Right lobe of liver (tissue), 6 donors: Measurements from ENCODE around the gene RCOR1. TPM values are rescaled to one million over a fixed set of nuclear protein-coding genes. Genes with fewer than 3 reads are reported as not detected.

Source experiments
- ATAC-seq, 4 donors: fragments of 200-7000 bp; cut with Tn5 transposase; one replicate each; pipeline ENCODE4 v1.9.1; 2020; ENCODE audit warnings: mild to moderate bottlenecking in 4 of 4, moderate library complexity in 4 of 4
- DNase-seq, 3 donors: peaks; one replicate each; pipeline ENCODE4 v3.0.0-alpha.2; 2020
- H3K27ac ChIP-seq, 3 donors: fragments of 200-600 bp; one replicate each; pipeline ENCODE4 v1.8.0; 2022
- H3K27me3 ChIP-seq, 2 donors: fragments of 200-600 bp; one replicate each; pipeline ENCODE4 v1.8.0; 2022
- H3K36me3 ChIP-seq, 4 donors: fragments of 200-600 bp; sonication (generic) in 1 of 4; one replicate each; pipeline versions ENCODE4 v1.5.1 to v1.8.0; 2017 to 2022; ENCODE audit warnings: control low read depth in 1 of 4
- H3K4me1 ChIP-seq, 4 donors: fragments of 200-600 bp; sonication (generic) in 1 of 4; one replicate each; pipeline versions ENCODE4 v1.5.1 to v1.8.0; 2017 to 2022; ENCODE audit warnings: control low read depth in 1 of 4
- H3K4me3 ChIP-seq, 3 donors: fragments of 200-600 bp; one replicate each; pipeline ENCODE4 v1.8.0; 2022
- H3K9me3 ChIP-seq, 4 donors: fragments of 200-600 bp; sonication (generic) in 1 of 4; one replicate each; pipeline versions ENCODE4 v1.5.1 to v1.8.0; 2017 to 2022; ENCODE audit warnings: control low read depth in 1 of 4
- POLR2A ChIP-seq: fragments of 450-650 bp; IDR thresholded peaks from one replicate; pipeline ENCODE4 v1.6.1; 2017; ENCODE audit warnings: antibody characterized with exemption, mild to moderate bottlenecking
- WGBS: methylation state at CpG from one replicate; pipeline ENCODE4 v1.1.6; 2018; ENCODE audit warnings: low coverage, low lambda C conversion rate; ENCODE audit not compliant: insufficient coverage; ENCODE audit errors: missing lambda C conversion rate; 5-methylcytosine and 5-hydroxymethylcytosine counted together
- intact Hi-C, 2 donors: fragments of 100-400 bp; cut with DNase I; formaldehyde crosslinking; loops; one replicate each; pipeline versions ENCODE4 v1.11.2 to v1.14.1; 2022
- total RNA-seq, 6 experiments: library from RNA; depleted of rRNA in 2 of 6; stranded (reverse); fragments of >200 nt in 2 of 6; fragmentation: NEBNext Ultra II Directional in 3 of 6; extraction: Animal tissue kit (Norgen Biotek cat#: 25700) in 3 of 6; gene quantifications; one replicate each; pipeline versions ENCODE4 v1.1.0 to v1.2.4, GENCODE V29; 2016 to 2023
- TF ChIP-seq, protein P1 (sequence below), 4 donors: fragments of 200-600 bp in 3 of 4; fragments of 450-650 bp in 1 of 4; IDR thresholded peaks; one replicate each; pipeline versions ENCODE4 v1.5.1 to v1.8.0; 2016 to 2022; ENCODE audit warnings: antibody characterized with exemption in 4 of 4, mild to moderate bottlenecking in 2 of 4
- donor health status: DM: no; HTN: yes; CAD: no.
- donor health status: DM: no; HTN: no; CAD: no.
- donor health status: DM: no; HTN: no; CAD: no.
- donor health status: DM: no; HTN: yes; CAD: no.
- donor health status: DM: no; HTN: yes; CAD: no.

The RCOR1 gene
- total RNA-seq, 6 experiments from 2014 or later = 7.5 to 14.1 (median 8.7) TPM

GRCh38 chr14:102556098-102556677 is 36.3 kb upstream of the RCOR1 start:
- no peak overlapping the region for H3K4me3 ChIP-seq
- no peak for ATAC-seq
- no CpG with 5 or more reads among the region's 14 CpGs for WGBS

GRCh38 chr14:102557434-102558226 is 34.8 kb upstream of the RCOR1 start:
- no peaks in the 10 kb centered on the region for H3K4me1 ChIP-seq
- H3K9me3 ChIP-seq = no peaks in the 10 kb centered on the region
- no peak overlapping the region for H3K27ac ChIP-seq
- no peaks in the 10 kb centered on the region for H3K27me3 ChIP-seq
- no peaks in the 10 kb centered on the region for H3K36me3 ChIP-seq
- TF ChIP-seq, protein P1, sequence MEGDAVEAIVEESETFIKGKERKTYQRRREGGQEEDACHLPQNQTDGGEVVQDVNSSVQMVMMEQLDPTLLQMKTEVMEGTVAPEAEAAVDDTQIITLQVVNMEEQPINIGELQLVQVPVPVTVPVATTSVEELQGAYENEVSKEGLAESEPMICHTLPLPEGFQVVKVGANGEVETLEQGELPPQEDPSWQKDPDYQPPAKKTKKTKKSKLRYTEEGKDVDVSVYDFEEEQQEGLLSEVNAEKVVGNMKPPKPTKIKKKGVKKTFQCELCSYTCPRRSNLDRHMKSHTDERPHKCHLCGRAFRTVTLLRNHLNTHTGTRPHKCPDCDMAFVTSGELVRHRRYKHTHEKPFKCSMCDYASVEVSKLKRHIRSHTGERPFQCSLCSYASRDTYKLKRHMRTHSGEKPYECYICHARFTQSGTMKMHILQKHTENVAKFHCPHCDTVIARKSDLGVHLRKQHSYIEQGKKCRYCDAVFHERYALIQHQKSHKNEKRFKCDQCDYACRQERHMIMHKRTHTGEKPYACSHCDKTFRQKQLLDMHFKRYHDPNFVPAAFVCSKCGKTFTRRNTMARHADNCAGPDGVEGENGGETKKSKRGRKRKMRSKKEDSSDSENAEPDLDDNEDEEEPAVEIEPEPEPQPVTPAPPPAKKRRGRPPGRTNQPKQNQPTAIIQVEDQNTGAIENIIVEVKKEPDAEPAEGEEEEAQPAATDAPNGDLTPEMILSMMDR (IDR thresholded peaks at IDR 0.05) = no peak
- TF ChIP-seq POLR2A = no peak
- no peak for DNase-seq
- intact Hi-C loops = no loop called here
- no peak overlapping the region for H3K4me3 ChIP-seq
- no peak for ATAC-seq
- WGBS = no CpG with 5 or more reads among the region's 12 CpGs

More at GRCh38 chr14:102556098-102556677, 36.3 kb upstream of the RCOR1 start:
- no peak for TF ChIP-seq POLR2A
- TF ChIP-seq, protein P1 (IDR thresholded peaks at IDR 0.05) = no peak
- Histone ChIP-seq H3K4me1 (no peaks in the 10 kb centered on the region), H3K9me3 (no peaks in the 10 kb centered on the region), H3K27me3 (no peaks in the 10 kb centered on the region), H3K36me3 (no peaks in the 10 kb centered on the region), H3K27ac (no peak overlapping the region)
- DNase-seq = no peak
- intact Hi-C loops = no loop called here

GRCh38 chr14:102558556-102558955 is 33.9 kb upstream of the RCOR1 start:
- TF ChIP-seq, protein P1 (IDR thresholded peaks at IDR 0.05) = no peak
- H3K4me1 ChIP-seq = no peaks in the 10 kb centered on the region
- no peaks in the 10 kb centered on the region for H3K36me3 ChIP-seq
- ATAC-seq (no peak), DNase-seq (no peak)
- H3K9me3 ChIP-seq = no peaks in the 10 kb centered on the region
- 50% methylated on average over 3 of the region's 4 CpGs for WGBS
- H3K27me3 ChIP-seq = no peaks in the 10 kb centered on the region
- H3K27ac ChIP-seq = no peak overlapping the region
- intact Hi-C loops = no loop called here
- no peak overlapping the region for H3K4me3 ChIP-seq

GRCh38 chr14:102560458-102561261 is 31.8 kb upstream of the RCOR1 start:
- H3K36me3 ChIP-seq = no peaks in the 10 kb centered on the region
- H3K4me1 ChIP-seq = no peaks in the 10 kb centered on the region
- H3K9me3 ChIP-seq = no peaks in the 10 kb centered on the region
- H3K27me3 ChIP-seq = no peaks in the 10 kb centered on the region
- TF ChIP-seq POLR2A = no peak
- TF ChIP-seq, protein P1 (IDR thresholded peaks at IDR 0.05) = no peak
- H3K27ac ChIP-seq = no peak overlapping the region
- intact Hi-C loops = no loop called here
- DNase-seq (no peak), ATAC-seq (peak in 1 of 4 donors; percentile 21)
- no peak overlapping the region for H3K4me3 ChIP-seq
- 79% methylated on average over 2 of the region's 14 CpGs for WGBS
